ENCODE results near the gene GPC6.
"Not testable (repeated sequence)": the region's sequence is repeated elsewhere in the genome, so short reads cannot be mapped to it uniquely, and the experiment has no call there.

Gene GPC6

DNA sequence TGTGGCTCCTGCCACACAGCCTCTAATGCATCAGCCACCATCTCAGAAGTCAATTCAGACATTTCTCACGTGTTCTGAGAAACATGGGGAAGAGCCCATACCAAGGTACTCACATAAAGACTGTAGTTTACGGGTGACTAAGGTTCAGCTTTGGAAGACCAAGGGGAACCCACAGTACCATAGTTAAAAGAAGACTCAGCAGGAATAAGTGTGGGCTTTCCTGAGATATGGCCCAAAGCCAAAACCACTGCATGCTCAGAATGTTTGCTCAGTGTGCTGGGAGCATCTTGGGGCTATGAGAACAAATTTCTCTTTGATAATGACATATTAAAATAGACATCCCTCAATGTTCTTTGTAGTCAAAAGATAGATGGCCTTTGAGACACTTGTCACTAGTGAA is 969.1 kb downstream of the GPC6 start:
- H3K4me3 ChIP-seq (ENCODE audit: low read length) = no peak overlapping the region
- TF ChIP-seq ZNF274 (IDR thresholded peaks at IDR 0.05; ENCODE audit: low read depth, low read length) = no peak

DNA sequence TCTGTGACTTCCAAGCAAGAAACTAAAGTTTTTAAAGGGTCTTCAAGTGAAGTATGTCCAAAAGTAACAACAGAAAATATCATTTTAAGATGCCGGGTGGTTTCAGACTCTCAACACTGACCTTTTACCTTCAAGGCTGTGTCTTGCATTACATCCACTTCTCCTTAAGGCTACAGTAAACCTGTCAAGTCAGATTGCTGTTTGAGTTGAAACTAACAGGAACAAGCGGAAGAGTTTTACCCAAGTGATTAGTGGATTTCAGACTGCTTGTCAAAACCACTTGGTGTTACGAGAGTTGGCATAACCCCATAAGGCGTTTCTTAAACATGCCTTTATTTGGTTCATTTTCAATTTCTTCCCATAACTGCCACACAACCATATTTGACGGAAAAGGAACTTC is 969.8 kb downstream of the GPC6 start:
- H3K4me3 ChIP-seq (ENCODE audit: low read length) = no peak overlapping the region
- no peak for TF ChIP-seq ZNF274 (IDR thresholded peaks at IDR 0.05; ENCODE audit: low read depth, low read length)

DNA sequence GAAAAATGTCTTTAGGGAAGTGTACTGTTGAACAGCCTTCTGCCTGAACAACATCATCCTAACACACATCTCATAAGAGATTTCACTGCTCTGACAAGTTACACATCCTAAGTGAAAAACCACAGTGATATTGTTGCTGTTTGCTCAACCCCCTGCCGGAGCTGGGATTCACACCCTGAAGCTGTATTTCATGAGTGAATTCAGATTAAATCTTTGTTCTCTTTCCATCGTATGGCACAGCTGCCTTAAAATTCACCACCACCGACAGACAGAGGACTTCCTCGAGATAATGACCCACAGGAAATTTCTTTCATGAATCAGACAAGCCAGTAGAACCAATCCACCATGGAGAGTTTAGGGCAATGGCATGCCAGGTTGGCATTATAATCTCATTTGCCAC is 972.1 kb downstream of the GPC6 start:
- no peak overlapping the region for H3K4me3 ChIP-seq (ENCODE audit: low read length)
- no peak for TF ChIP-seq ZNF274 (IDR thresholded peaks at IDR 0.05; ENCODE audit: low read depth, low read length)

DNA sequence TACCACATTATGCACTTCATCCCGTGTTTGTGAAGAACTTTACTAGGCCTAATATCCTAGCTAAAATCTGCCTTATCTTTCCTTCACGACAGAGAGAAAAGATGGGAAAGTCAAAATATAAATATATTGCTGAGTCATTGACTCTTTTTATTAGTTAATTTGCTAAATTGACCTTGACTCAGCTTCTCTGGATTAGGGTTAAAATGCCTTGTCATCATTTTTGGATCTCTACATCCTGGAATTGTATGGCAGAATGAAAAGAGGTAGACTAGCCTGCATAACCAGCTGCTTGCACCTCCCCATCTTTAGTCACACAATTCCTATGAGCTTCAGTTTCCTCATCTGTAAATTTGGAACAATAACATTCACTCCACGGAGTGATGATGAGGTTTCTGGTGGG is 972.5 kb downstream of the GPC6 start:
- no peak for TF ChIP-seq ZNF274 (IDR thresholded peaks at IDR 0.05; ENCODE audit: low read depth, low read length)
- H3K4me3 ChIP-seq (ENCODE audit: low read length) = no peak overlapping the region

DNA sequence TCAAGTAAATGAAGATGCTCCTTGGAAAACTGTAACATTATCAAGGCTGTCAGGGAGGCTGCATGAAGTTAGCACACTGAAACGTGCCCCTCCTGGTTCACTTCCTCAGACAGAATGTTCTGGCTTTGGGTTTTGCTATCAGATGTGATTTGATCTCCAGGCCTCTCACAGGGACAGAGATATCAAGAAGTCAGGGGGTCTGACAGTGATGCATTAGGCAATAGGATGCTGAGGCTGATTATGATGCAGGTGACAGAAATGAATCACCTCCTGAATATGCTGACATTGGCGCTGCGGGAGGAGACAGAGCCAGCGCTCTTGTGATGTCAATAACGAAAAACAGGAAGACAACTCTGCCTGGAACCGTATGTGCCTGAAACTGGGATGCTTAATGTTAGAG is 974.4 kb downstream of the GPC6 start:
- H3K4me3 ChIP-seq (ENCODE audit: low read length) = no peak overlapping the region
- TF ChIP-seq ZNF274 (IDR thresholded peaks at IDR 0.05; ENCODE audit: low read depth, low read length) = no peak

DNA sequence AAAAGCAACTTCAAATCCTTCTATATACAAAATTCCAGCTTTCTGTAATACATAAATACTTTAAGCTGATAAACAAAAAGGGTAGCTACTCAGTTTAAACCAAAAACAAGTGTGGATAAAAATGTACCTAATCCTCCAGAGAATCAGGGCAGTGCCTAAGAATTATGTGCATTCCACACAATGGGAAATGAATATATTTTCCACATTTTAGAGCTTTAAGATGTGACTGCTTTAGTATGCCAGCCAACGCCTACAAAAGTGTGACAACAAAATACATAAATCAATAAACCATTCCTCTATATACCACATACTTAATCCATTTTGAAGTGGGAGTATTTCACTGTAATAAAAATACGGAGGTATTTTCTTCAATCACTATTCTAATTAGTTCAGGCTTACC is 977.6 kb downstream of the GPC6 start:
- TF ChIP-seq ZNF274 (IDR thresholded peaks at IDR 0.05; ENCODE audit: low read depth, low read length) = no peak

DNA sequence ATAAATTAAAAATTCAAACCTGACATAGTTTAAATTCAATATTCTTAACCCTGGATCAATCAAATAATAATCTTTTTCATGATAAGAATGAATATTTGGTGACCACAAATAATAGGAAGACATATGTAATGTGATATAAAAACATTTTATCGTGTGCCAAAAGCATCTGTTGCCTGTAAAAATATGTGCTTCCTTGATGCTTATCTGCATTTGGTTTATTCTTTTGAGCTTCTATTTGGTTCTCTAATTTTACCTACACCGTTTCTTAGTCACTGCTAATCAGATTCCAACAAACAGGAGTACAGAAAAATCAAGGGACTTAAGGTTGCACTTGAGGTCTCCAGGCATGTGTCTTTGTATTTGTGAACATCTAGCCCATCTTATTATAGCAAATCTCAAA is 978.3 kb downstream of the GPC6 start:
- no peak for TF ChIP-seq ZNF274 (IDR thresholded peaks at IDR 0.05; ENCODE audit: low read depth, low read length)
- H3K4me3 ChIP-seq (ENCODE audit: low read length) = no peak overlapping the region

More for the DNA sequence above, 977.6 kb downstream of the GPC6 start:
- H3K4me3 ChIP-seq (ENCODE audit: low read length) = no peak overlapping the region

DNA sequence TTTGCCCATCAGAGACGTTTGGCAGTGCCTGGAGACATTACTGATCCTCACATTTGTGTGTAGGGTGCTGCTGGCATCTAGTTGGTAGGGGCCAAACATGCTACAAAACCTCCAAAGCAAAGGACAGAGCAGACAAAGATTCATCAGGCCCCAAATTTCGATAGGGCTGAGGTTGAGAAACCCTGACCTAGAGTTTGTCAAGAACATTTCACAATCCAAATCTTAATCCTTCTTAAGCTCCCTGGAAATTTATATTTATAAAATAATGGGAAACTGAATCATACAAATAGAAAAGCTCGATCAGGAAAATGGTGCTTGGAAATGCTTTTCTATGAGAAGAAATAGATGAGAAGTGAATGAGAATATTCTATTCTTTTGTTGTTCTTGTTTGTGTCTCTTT is 979.3 kb downstream of the GPC6 start:
- H3K4me3 ChIP-seq (ENCODE audit: low read length) = no peak overlapping the region
- TF ChIP-seq ZNF274 (IDR thresholded peaks at IDR 0.05; ENCODE audit: low read depth, low read length) = no peak

DNA sequence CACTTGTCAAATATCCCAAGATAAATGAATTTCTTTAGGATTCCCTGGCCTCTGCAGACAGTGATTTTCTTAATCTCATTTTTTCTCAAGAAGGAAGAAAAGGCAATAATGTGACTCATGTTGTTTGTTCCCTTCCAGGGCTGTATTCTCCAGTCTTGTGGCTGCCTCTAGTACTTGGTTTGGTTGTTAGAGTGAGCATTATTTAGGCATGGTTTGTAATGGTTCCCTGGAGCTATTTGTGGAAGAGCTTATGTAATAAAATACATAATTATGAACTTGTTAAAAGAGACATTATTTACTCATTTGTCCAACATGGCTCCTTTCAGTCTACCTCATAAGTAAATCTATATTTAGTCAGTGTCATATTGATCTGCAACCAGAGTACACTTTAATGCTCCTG is 982.5 kb downstream of the GPC6 start:
- H3K4me3 ChIP-seq (ENCODE audit: low read length) = no peak overlapping the region
- no peak for TF ChIP-seq ZNF274 (IDR thresholded peaks at IDR 0.05; ENCODE audit: low read depth, low read length)

DNA sequence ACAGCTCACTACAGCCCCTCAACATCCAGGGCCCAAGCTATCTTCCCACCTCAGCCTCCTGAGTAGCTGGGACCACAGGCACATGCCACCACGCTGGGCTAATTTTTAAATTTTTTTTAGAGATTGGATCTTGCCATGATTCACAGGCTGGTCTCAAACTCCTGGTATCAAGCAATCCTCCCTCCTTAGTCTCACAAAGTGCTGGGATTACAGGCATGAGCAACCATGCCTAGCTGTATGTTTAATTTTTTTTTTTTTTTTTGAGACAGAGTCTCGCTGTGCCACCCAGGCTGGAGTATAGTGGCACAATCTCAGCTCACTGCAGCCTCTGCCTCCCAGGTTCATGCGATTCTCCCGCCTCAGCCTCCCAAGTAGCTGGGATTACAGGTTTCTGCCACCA is 983.3 kb downstream of the GPC6 start:
- not testable (repeated sequence) for H3K4me3 ChIP-seq (ENCODE audit: low read length)

DNA sequence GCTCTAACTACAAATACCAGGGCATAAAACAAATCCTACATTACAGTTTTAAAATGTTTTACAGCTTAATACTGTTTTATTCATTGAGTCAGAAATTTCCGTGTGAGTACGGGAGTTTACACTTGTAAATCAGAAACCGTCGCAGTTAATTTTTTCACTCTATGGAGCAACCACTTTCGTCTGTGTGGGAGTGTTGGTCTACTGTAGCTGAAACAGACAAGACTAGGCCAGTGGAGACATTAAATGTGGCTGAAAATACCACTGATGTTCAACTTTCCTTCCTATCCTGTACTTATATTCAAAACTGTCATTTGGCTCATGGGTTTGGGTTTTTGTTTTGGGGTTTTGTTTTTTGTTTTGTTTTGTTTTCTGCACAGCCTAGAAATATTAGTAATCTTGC is 984.2 kb downstream of the GPC6 start:
- H3K4me3 ChIP-seq (ENCODE audit: low read length) = no peak overlapping the region
- no peak for TF ChIP-seq ZNF274 (IDR thresholded peaks at IDR 0.05; ENCODE audit: low read depth, low read length)

DNA sequence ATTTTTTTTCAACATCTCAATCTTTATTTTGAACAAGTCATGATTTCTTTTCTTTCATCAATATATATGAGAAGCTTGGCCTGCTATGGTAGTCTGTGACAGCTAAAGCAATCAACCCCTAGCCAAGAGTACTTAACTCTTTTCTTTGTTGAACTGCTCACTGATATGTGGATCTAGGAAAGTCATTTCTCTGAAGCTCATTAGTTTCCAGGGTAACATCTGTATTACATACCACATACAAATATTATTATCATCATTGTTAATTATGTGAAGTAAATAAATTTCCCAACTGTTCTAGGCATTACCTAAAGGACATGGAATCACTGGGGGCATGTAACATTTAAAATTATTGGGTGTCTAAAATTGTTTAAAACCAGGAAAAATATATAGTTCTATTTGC is 985.6 kb downstream of the GPC6 start:
- TF ChIP-seq ZNF274 (IDR thresholded peaks at IDR 0.05; ENCODE audit: low read depth, low read length) = no peak
- H3K4me3 ChIP-seq (ENCODE audit: low read length) = no peak overlapping the region

DNA sequence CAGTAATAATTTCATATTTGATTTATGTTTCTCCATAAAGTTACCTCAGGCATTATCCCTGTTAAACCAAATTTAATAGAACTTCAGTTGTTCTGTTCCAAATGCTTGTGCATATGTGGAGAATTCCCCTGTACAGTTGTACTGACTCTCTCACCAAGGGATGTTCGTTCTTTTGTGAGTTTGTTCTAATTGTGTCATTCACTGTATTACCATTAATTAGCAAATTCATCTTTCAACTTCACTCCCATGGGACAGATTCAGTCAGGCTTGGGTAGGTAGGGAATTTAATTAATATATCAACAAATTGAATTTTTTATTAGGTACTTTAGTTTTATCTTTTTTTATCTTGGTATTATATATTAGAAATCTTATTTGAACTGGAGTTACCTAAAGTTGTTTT is 987.5 kb downstream of the GPC6 start:
- H3K4me3 ChIP-seq (ENCODE audit: low read length) = no peak overlapping the region
- TF ChIP-seq ZNF274 (IDR thresholded peaks at IDR 0.05; ENCODE audit: low read depth, low read length) = no peak

DNA sequence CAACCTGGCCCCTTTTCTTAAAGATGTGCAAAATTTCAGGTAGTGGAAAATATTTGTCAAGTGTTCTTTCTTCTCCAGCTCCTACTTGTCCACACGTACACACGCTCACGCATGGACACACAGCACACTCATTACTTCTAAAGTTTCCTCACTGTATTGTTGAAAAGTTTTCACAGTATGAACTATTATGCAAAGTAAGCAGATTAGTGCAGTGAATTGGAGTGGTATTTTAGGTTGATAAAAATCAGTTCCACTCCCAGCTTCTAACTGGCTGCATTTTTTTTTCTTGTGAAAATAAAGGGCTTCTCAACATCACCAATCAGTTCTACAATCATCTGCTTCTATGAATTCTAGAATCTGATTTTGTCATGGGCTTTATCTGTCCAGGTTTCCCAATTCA is 988.4 kb downstream of the GPC6 start:
- TF ChIP-seq ZNF274 (IDR thresholded peaks at IDR 0.05; ENCODE audit: low read depth, low read length) = no peak
- no peak overlapping the region for H3K4me3 ChIP-seq (ENCODE audit: low read length)

DNA sequence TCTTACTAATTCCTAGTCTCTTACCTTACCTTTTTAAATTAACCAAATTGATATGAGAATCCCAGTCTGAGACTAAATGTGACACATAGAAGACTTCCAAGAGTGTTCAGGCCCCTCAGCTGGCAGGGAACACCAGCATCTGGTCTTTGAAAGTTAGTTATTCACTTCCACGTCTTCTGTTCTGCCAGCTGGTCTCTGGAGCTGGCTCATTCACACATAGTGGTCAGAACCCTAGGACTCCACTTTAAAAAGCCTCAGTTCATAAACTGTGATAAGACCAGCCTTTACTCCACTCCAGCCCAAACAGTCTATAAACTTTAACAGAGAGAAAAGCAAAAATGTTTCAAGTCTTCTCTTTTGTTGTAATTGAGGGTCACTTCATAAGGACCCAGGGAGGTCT is 989.9 kb downstream of the GPC6 start:
- H3K4me3 ChIP-seq (ENCODE audit: low read length) = no peak overlapping the region
- TF ChIP-seq ZNF274 (IDR thresholded peaks at IDR 0.05; ENCODE audit: low read depth, low read length) = no peak

DNA sequence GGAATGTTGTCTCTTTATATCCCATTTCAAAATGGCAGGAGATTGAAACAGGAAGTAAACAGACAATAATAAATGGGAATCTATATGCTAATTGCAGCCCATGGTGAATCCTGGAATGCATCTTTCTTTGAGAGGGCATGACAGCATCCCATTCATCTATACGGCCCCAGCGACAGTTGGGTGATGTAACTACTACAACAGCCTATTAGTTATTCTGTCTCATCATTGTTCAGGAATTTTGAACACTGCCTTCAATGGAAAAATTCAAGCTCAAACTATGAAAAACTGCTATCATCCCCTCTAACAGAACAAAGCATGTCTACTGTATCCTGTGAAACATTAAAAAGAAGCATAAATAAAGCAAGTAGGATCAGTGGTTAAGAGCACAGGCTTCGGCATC is 990.8 kb downstream of the GPC6 start:
- no peak for TF ChIP-seq ZNF274 (IDR thresholded peaks at IDR 0.05; ENCODE audit: low read depth, low read length)

DNA sequence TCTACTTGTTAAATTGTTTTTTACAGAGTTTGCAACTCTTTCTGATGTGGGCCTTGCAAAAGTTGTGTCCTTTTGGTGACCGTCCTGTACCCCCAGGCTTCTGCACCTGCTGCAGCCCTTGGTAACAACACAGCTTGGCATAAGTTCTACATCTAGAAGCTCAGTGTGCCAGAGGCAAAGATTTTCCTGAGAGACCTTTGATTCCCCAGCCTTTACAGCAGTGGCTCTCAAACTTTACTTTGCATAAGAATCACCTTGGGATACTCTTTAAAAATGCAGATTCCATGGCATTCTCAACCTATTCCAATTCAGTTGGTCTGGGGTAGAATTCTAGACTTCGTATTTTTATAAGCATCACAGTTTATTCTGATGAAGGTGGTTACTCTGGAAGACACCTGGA is 991.9 kb downstream of the GPC6 start:
- no peak overlapping the region for H3K4me3 ChIP-seq (ENCODE audit: low read length)
- no peak for TF ChIP-seq ZNF274 (IDR thresholded peaks at IDR 0.05; ENCODE audit: low read depth, low read length)

More for the DNA sequence above, 990.8 kb downstream of the GPC6 start:
- no peak overlapping the region for H3K4me3 ChIP-seq (ENCODE audit: low read length)

Measured in GM08714 (cell line).